GM12878 (cell line): ENCODE results near the gene CXCL8. TPM values are rescaled to one million over a fixed set of nuclear protein-coding genes. Genes with fewer than 3 reads are reported as not detected.

ENCODE experiments used
- BACH1 ChIP-seq: fragments of 450-650 bp; IDR thresholded peaks from 2 replicates; pipeline ENCODE4 v1.6.1; 2017; ENCODE audit warnings: mild to moderate bottlenecking, borderline replicate concordance
- BCL11A ChIP-seq: IDR thresholded peaks from 2 replicates; pipeline ENCODE4 v1.6.1; 2011; ENCODE audit warnings: low read depth, low read length
- CBX3 ChIP-seq: fragments of 200-600 bp; sonication (generic); IDR thresholded peaks from 2 replicates; pipeline ENCODE4 v1.6.1; 2016; ENCODE audit warnings: low read depth, borderline replicate concordance
- EP300 ChIP-seq, 2 experiments: fragments of 150-350 bp in 1 of 2; IDR thresholded peaks; 2 replicates each; pipeline ENCODE4 v1.6.1; 2011 to 2012; ENCODE audit warnings: low read depth in 2 of 2, low read length in 2 of 2, borderline replicate concordance in 1 of 2, improper control_type of control experiment in 1 of 2, inconsistent platforms in 1 of 2; ENCODE audit not compliant: control insufficient read depth in 1 of 2
- FOS ChIP-seq: IDR thresholded peaks from 3 replicates; pipeline ENCODE4 v1.6.1; 2011; ENCODE audit warnings: borderline replicate concordance; ENCODE audit not compliant: insufficient read length; ENCODE audit errors: extremely low read depth
- HDAC6 ChIP-seq: fragments of 200-600 bp; sonication (generic); IDR thresholded peaks from one replicate; pipeline ENCODE4 v1.8.0; 2017; ENCODE audit warnings: antibody characterized with exemption; ENCODE audit not compliant: unreplicated experiment
- IKZF1 ChIP-seq: fragments of 450-650 bp; conservative IDR thresholded peaks from 2 replicates; pipeline ENCODE4 v1.6.1; 2017; ENCODE audit warnings: antibody characterized with exemption, mild to moderate bottlenecking
- IKZF2 ChIP-seq, 2 experiments: fragments of 450-650 bp; IDR thresholded peaks; 2 replicates each; pipeline ENCODE4 v1.6.1; 2017; ENCODE audit warnings: mild to moderate bottlenecking in 2 of 2, moderate library complexity in 2 of 2
- KDM1A ChIP-seq: fragments of 200-600 bp; sonication (generic); IDR thresholded peaks from 2 replicates; pipeline ENCODE4 v1.6.1; 2016; ENCODE audit warnings: borderline replicate concordance
- MTA2 ChIP-seq: fragments of 450-650 bp; IDR thresholded peaks from 2 replicates; pipeline ENCODE4 v1.6.1; 2016; ENCODE audit warnings: low read depth, mild to moderate bottlenecking, moderate library complexity
- MYB ChIP-seq: fragments of 150-350 bp; IDR thresholded peaks from 2 replicates; pipeline ENCODE4 v1.6.1; 2014; ENCODE audit warnings: mild to moderate bottlenecking, low read depth, low read length, borderline replicate concordance
- NFYA ChIP-seq: IDR thresholded peaks from 2 replicates; pipeline ENCODE4 v1.6.1; 2011; ENCODE audit warnings: low read depth, mild to moderate bottlenecking, low read length, improper control_type of control experiment, borderline replicate concordance
- NR2F1 ChIP-seq: fragments of 450-650 bp; conservative IDR thresholded peaks from 2 replicates; pipeline ENCODE4 v1.6.1; 2017; ENCODE audit warnings: mild to moderate bottlenecking
- PAX8 ChIP-seq: fragments of 450-650 bp; IDR thresholded peaks from 2 replicates; pipeline ENCODE4 v1.6.1; 2017; ENCODE audit warnings: mild to moderate bottlenecking, moderate library complexity
- RAD21 ChIP-seq: IDR thresholded peaks from 2 replicates; pipeline ENCODE4 v1.6.1; 2011; ENCODE audit warnings: mild to moderate bottlenecking, low read depth, low read length, moderate library complexity; ENCODE audit not compliant: insufficient read depth
- RAD51 ChIP-seq: fragments of 450-650 bp; IDR thresholded peaks from 2 replicates; pipeline ENCODE4 v1.6.1; 2016; ENCODE audit warnings: moderate library complexity, mild to moderate bottlenecking, inconsistent platforms
- RFX5 ChIP-seq: IDR thresholded peaks from 2 replicates; pipeline ENCODE4 v1.6.1; 2011; ENCODE audit warnings: low read depth, low read length, improper control_type of control experiment
- RUNX3 ChIP-seq: IDR thresholded peaks from 2 replicates; pipeline ENCODE4 v1.6.1; 2012; ENCODE audit warnings: low read length, inconsistent platforms
- SIX5 ChIP-seq: IDR thresholded peaks from 2 replicates; pipeline ENCODE4 v1.6.1; 2011; ENCODE audit warnings: mild to moderate bottlenecking, low read depth, low read length, moderate library complexity; ENCODE audit not compliant: severe bottlenecking
- SMARCA5 ChIP-seq: fragments of 450-650 bp; IDR thresholded peaks from 2 replicates; pipeline ENCODE4 v1.6.1; 2017; ENCODE audit warnings: mild to moderate bottlenecking
- SMC3 ChIP-seq: IDR thresholded peaks from 2 replicates; pipeline ENCODE4 v1.6.1; 2011; ENCODE audit warnings: low read length, improper control_type of control experiment, borderline replicate concordance
- SP1 ChIP-seq: IDR thresholded peaks from one replicate; pipeline ENCODE4 v1.6.1; 2011; ENCODE audit warnings: low read depth, low read length
- SRF ChIP-seq, 2 experiments: IDR thresholded peaks; 2 replicates each; pipeline ENCODE4 v1.6.1; 2011; ENCODE audit warnings: low read depth in 2 of 2, low read length in 2 of 2, mild to moderate bottlenecking in 1 of 2, moderate library complexity in 1 of 2
- STAT1 ChIP-seq: fragments of 450-650 bp; conservative IDR thresholded peaks from 2 replicates; pipeline ENCODE4 v1.6.1; 2014; ENCODE audit warnings: antibody characterized with exemption, mild to moderate bottlenecking
- polyA plus RNA-seq, 11 experiments: library from polyadenylated mRNA; depleted of rRNA in 4 of 11; unstranded in 6 of 11; stranded (reverse) in 5 of 11; fragments of >200 nt; fragmentation: Nextera tagmentation in 4 of 11; fragmentation: Illumina TruSeq in 1 of 11; extraction: Ambion mirVana in 4 of 11; extraction: Trizol in 1 of 11; gene quantifications; 1 replicate in 1 of 11; 2 replicates in 10 of 11; pipeline versions ENCODE4 v1.2.1 to v1.2.3, GENCODE V29; 2011 to 2016; ENCODE audit warnings: inconsistent platforms in 2 of 11, missing spikeins in 2 of 11, low read depth in 1 of 11
- total RNA-seq, 4 experiments: library from RNA; depleted of rRNA in 3 of 4; stranded (reverse); fragments of >200 nt in 3 of 4; fragmentation: Illumina TruSeq in 1 of 4; extraction: Trizol in 1 of 4; gene quantifications; 2 replicates each; pipeline versions ENCODE4 v1.2.1 to v1.2.3, GENCODE V29; 2013 to 2021
- TF ChIP-seq, protein P1 (sequence below): fragments of 450-650 bp; IDR thresholded peaks from 2 replicates; pipeline ENCODE4 v1.6.1; 2017; ENCODE audit warnings: low read depth, mild to moderate bottlenecking, moderate library complexity
- TF ChIP-seq, protein P2 (sequence below): IDR thresholded peaks from 2 replicates; pipeline ENCODE4 v1.6.1; 2012; ENCODE audit warnings: low read depth, low read length, improper control_type of control experiment
- TF ChIP-seq, protein P3 (sequence below): IDR thresholded peaks from 2 replicates; pipeline ENCODE4 v1.6.1; 2011; ENCODE audit warnings: borderline replicate concordance, low read depth, mild to moderate bottlenecking, moderate library complexity, mixed read lengths, low read length; ENCODE audit not compliant: insufficient read depth; ENCODE audit errors: extremely low read length
- TF ChIP-seq, protein P4 (sequence below): IDR thresholded peaks from 2 replicates; pipeline ENCODE4 v1.6.1; 2012; ENCODE audit warnings: low read depth, low read length, improper control_type of control experiment

CXCL8 gene
- total and polyA plus RNA-seq, 10 of the 15 experiments (the other 5 are each of a cell fraction or from before 2014, with no cell fraction given), result 0.09 to 0.36 (median 0.19) TPM; not detected in 1

DNA sequence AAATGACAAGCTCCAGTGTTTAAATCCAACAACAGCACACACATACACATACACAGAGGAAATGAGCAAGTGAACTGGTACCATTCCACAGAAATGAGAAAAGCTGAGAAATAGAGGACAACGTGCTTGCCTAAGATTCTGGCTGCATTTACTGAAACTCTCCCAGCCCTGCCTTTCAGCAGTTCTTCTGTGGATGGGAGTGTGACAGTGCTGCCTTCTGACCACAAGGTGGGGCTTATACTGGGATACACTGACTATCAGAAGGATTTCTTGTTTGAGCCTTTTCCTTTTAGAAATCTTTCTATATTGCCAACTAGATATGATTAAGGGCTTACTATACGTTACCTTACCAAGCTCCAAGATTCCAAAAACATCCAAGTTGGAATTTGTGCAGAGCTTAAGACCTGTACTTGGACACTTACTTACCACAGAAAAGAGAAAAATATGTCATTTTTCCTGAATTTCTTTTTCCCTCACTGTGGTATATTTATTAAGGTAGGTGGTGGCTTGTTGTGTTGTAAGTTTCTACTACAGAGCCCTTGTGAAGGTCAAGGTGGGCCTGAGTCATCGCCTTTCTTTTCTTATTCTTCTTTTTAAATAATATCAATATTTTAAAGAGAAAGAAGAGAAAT, 10.7 kb upstream of the CXCL8 start (continued):
- TF ChIP-seq, protein P1, sequence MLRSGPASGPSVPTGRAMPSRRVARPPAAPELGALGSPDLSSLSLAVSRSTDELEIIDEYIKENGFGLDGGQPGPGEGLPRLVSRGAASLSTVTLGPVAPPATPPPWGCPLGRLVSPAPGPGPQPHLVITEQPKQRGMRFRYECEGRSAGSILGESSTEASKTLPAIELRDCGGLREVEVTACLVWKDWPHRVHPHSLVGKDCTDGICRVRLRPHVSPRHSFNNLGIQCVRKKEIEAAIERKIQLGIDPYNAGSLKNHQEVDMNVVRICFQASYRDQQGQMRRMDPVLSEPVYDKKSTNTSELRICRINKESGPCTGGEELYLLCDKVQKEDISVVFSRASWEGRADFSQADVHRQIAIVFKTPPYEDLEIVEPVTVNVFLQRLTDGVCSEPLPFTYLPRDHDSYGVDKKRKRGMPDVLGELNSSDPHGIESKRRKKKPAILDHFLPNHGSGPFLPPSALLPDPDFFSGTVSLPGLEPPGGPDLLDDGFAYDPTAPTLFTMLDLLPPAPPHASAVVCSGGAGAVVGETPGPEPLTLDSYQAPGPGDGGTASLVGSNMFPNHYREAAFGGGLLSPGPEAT, result no peak
- no peak for TF ChIP-seq SP1
- TF ChIP-seq EP300 (IDR thresholded peaks at IDR 0.05; ENCODE audit: borderline replicate concordance in 1 of 2, control insufficient read depth in 1 of 2, low read depth in 2 of 2, low read length in 2 of 2), result no peak
- TF ChIP-seq KDM1A, result no peak
- no peak for TF ChIP-seq BACH1
- TF ChIP-seq SMARCA5, result no peak
- TF ChIP-seq IKZF1, result 0 out of 2 replicates have a peak, but pooled peaks have one; percentile 32
- no peak for TF ChIP-seq NR2F1
- TF ChIP-seq, protein P2, sequence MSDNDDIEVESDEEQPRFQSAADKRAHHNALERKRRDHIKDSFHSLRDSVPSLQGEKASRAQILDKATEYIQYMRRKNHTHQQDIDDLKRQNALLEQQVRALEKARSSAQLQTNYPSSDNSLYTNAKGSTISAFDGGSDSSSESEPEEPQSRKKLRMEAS, result no peak
- no peak for TF ChIP-seq CBX3
- no peak for TF ChIP-seq IKZF2 (IDR thresholded peaks at IDR 0.05)
- TF ChIP-seq NFYA, result no peak
- no peak for TF ChIP-seq STAT1
- TF ChIP-seq MYB, result no peak
- no peak for TF ChIP-seq MTA2
- peak; percentile 68; the same call in 1 of the 2 replicates for TF ChIP-seq SMC3
- no peak for TF ChIP-seq FOS
- TF ChIP-seq SRF (IDR thresholded peaks at IDR 0.05; ENCODE audit: low read depth in 2 of 2, low read length in 2 of 2), result no peak
- no peak for TF ChIP-seq RFX5
- peak; percentile 66 for TF ChIP-seq RAD21
- TF ChIP-seq HDAC6, result no peak
- no peak for TF ChIP-seq RAD51
- no peak for TF ChIP-seq BCL11A
- 0 out of 2 replicates have a peak, but pooled peaks have one; percentile 9 for TF ChIP-seq RUNX3
- TF ChIP-seq PAX8, result no peak
- TF ChIP-seq SIX5, result no peak
- TF ChIP-seq, protein P3, sequence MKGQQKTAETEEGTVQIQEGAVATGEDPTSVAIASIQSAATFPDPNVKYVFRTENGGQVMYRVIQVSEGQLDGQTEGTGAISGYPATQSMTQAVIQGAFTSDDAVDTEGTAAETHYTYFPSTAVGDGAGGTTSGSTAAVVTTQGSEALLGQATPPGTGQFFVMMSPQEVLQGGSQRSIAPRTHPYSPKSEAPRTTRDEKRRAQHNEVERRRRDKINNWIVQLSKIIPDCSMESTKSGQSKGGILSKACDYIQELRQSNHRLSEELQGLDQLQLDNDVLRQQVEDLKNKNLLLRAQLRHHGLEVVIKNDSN, result no peak
- TF ChIP-seq, protein P4, sequence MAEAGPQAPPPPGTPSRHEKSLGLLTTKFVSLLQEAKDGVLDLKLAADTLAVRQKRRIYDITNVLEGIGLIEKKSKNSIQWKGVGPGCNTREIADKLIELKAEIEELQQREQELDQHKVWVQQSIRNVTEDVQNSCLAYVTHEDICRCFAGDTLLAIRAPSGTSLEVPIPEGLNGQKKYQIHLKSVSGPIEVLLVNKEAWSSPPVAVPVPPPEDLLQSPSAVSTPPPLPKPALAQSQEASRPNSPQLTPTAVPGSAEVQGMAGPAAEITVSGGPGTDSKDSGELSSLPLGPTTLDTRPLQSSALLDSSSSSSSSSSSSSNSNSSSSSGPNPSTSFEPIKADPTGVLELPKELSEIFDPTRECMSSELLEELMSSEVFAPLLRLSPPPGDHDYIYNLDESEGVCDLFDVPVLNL, result no peak
